ENCODE results near the gene L1CAM. TPM values are rescaled to one million over a fixed set of nuclear protein-coding genes. Genes with fewer than 3 reads are reported as not detected.

L1CAM gene
- total RNA-seq, 1 experiment from 2014 or later = 819 TPM

DNA sequence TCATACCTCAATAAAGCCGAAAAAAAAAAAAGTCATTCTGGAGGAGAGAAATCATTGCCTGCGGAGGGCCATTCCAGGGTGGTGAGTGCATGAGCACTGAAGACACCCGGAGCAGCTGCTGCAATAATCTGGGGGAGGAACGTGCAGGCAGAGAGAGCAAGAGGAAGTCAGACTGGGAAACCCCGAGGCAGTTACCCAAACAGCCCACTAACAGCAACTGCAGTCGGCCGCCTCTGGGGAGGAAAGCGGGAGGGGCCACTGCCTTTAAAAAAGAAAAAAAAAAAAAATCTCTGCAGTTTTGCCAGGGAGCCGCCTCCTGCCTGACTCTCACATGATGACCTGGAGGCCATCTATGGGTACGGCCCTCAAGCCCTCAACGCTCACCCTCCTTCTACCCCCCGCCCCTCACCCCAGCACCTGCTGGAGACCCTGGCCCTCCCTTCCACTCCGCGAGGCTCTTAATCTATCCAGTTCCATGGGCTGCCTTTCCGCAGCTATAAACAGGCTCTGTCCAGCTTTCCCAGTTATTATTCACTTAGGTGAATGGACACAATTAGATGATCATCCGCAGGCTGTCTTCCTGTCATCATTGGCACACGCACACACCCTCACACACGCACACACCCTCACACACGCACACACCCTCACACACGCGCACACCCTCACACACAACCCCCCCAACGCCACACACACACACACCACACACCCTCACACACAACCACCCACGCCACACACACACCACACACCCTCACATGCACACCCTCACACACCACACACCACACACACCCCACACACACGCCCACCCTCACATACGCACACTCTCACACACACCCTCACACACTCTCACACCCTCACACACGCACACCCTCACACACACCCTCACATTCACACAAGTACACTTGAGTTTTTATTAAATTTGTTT, 15.1 kb upstream of the L1CAM start:
- in situ Hi-C loops (cut with HindIII; ENCODE audit: low pct_unique_long_range_greater_than_20kb, low sequenced_read_pairs) (no loop called here), intact Hi-C loops (cut with micrococcal nuclease; ENCODE audit: unreplicated experiment) (no loop called here)
- ChIA-PET POLR2A (interaction anchor here (0.7 kb wide), 1 partner anchor 22 kb away, joined by 4 read pairs; no protein-coding TSS in a partner anchor), CTCF (no interaction called here)
- Histone ChIP-seq H3K9me3 (ENCODE audit: control insufficient read depth, insufficient read depth, low read depth, low read length) (no peaks in the 10 kb centered on the region), H3K4me3 (ENCODE audit: low read depth in 2 of 2, low read length in 2 of 2) (peak overlapping the region in 1 of 2 experiments; percentile 25; a peak in 1 of 4 replicates), H3K27ac (ENCODE audit: low read length) (peak overlapping the region; percentile 76), H3K27me3 (ENCODE audit: control insufficient read depth, insufficient read depth, low read length) (no peaks in the 10 kb centered on the region), H3K4me1 (ENCODE audit: control insufficient read depth, insufficient read depth, low read length) (peaks cover 47% of the 10 kb centered on the region), H3K36me3 (ENCODE audit: control insufficient read depth, insufficient read depth, low read length) (no peaks in the 10 kb centered on the region)
- ATAC-seq (peak; percentile 69), DNase-seq (ENCODE audit: low read depth, low spot score) (no peak)
- no TSS peak for BruUV-seq (replicated peaks)
- peak; percentile 71 for TF ChIP-seq POLR2AphosphoS5 (IDR thresholded peaks at IDR 0.05; ENCODE audit: low read depth, low read length)
- TF ChIP-seq, protein P1, sequence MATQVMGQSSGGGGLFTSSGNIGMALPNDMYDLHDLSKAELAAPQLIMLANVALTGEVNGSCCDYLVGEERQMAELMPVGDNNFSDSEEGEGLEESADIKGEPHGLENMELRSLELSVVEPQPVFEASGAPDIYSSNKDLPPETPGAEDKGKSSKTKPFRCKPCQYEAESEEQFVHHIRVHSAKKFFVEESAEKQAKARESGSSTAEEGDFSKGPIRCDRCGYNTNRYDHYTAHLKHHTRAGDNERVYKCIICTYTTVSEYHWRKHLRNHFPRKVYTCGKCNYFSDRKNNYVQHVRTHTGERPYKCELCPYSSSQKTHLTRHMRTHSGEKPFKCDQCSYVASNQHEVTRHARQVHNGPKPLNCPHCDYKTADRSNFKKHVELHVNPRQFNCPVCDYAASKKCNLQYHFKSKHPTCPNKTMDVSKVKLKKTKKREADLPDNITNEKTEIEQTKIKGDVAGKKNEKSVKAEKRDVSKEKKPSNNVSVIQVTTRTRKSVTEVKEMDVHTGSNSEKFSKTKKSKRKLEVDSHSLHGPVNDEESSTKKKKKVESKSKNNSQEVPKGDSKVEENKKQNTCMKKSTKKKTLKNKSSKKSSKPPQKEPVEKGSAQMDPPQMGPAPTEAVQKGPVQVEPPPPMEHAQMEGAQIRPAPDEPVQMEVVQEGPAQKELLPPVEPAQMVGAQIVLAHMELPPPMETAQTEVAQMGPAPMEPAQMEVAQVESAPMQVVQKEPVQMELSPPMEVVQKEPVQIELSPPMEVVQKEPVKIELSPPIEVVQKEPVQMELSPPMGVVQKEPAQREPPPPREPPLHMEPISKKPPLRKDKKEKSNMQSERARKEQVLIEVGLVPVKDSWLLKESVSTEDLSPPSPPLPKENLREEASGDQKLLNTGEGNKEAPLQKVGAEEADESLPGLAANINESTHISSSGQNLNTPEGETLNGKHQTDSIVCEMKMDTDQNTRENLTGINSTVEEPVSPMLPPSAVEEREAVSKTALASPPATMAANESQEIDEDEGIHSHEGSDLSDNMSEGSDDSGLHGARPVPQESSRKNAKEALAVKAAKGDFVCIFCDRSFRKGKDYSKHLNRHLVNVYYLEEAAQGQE (IDR thresholded peaks at IDR 0.05; ENCODE audit: insufficient read depth in 1 of 2, low read depth in 2 of 2, low read length in 1 of 2) = peak in 1 of 2 experiments; percentile 50; a peak in 1 of 4 replicates
- TF ChIP-seq SIN3A (IDR thresholded peaks at IDR 0.05; ENCODE audit: borderline replicate concordance, insufficient read depth, low read depth, low read length) = no peak
- peak; percentile 59; the same call in 1 of the 2 replicates for TF ChIP-seq TCF7L2 (IDR thresholded peaks at IDR 0.05; ENCODE audit: low read depth, low read length)
- TF ChIP-seq, protein P2, sequence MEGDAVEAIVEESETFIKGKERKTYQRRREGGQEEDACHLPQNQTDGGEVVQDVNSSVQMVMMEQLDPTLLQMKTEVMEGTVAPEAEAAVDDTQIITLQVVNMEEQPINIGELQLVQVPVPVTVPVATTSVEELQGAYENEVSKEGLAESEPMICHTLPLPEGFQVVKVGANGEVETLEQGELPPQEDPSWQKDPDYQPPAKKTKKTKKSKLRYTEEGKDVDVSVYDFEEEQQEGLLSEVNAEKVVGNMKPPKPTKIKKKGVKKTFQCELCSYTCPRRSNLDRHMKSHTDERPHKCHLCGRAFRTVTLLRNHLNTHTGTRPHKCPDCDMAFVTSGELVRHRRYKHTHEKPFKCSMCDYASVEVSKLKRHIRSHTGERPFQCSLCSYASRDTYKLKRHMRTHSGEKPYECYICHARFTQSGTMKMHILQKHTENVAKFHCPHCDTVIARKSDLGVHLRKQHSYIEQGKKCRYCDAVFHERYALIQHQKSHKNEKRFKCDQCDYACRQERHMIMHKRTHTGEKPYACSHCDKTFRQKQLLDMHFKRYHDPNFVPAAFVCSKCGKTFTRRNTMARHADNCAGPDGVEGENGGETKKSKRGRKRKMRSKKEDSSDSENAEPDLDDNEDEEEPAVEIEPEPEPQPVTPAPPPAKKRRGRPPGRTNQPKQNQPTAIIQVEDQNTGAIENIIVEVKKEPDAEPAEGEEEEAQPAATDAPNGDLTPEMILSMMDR (IDR thresholded peaks at IDR 0.05) = no peak

DNA sequence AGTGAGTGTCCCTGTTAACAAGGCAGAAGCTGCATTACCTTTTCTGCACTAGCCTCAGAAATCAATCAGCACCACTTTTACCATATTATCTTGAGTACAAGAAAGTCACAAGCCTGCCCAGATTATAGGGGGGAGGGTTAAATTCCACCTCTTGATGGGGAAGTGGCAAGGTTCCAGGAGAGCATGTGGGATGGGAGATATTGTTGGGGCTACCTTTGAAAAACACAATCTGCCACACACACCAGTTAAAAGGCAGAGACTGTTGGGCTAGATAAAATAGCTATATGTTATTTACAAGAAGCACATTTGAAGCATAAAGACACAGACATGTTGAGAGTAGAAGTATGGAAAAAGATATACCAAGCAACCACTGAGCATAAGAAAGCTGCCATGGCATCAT, 11.9 kb upstream of the L1CAM start:
- in situ Hi-C loops (cut with HindIII; ENCODE audit: low pct_unique_long_range_greater_than_20kb, low sequenced_read_pairs) (no loop called here), intact Hi-C loops (cut with micrococcal nuclease; ENCODE audit: unreplicated experiment) (no loop called here)
- no peak for DNase-seq (ENCODE audit: low read depth, low spot score)
- CTCF ChIA-PET = no interaction called here
- H3K27ac ChIP-seq (ENCODE audit: low read length) = peak overlapping the region; percentile 67; the same call in 1 of the 2 replicates
- peaks cover 28% of the 10 kb centered on the region for H3K4me1 ChIP-seq (ENCODE audit: control insufficient read depth, insufficient read depth, low read length)
- no peak for TF ChIP-seq SIN3A (IDR thresholded peaks at IDR 0.05; ENCODE audit: borderline replicate concordance, insufficient read depth, low read depth, low read length)
- TF ChIP-seq, protein P1 (IDR thresholded peaks at IDR 0.05; ENCODE audit: insufficient read depth in 1 of 2, low read depth in 2 of 2, low read length in 1 of 2) = no peak
- TF ChIP-seq TCF7L2 (IDR thresholded peaks at IDR 0.05; ENCODE audit: low read depth, low read length) = no peak
- TF ChIP-seq POLR2AphosphoS5 (IDR thresholded peaks at IDR 0.05; ENCODE audit: low read depth, low read length) = no peak
- TF ChIP-seq, protein P2 (IDR thresholded peaks at IDR 0.05) = no peak
- POLR2A ChIA-PET = interaction anchor here (0.5 kb wide), 1 partner anchor 15 kb away, joined by 4 read pairs; no protein-coding TSS in a partner anchor
- no peaks in the 10 kb centered on the region for H3K9me3 ChIP-seq (ENCODE audit: control insufficient read depth, insufficient read depth, low read depth, low read length)
- H3K4me3 ChIP-seq (ENCODE audit: low read depth in 2 of 2, low read length in 2 of 2) = no peak overlapping the region
- no peak for ATAC-seq
- BruUV-seq (replicated peaks) = no TSS peak
- no peaks in the 10 kb centered on the region for H3K36me3 ChIP-seq (ENCODE audit: control insufficient read depth, insufficient read depth, low read length)
- H3K27me3 ChIP-seq (ENCODE audit: control insufficient read depth, insufficient read depth, low read length) = no peaks in the 10 kb centered on the region

Data from Panc1 (cell line).